ENCODE measurements around the gene FITM1.

GRCh38 chr14:24144451-24144850 lies 14.0 kb downstream of the FITM1 start:
- no peak for TF ChIP-seq CTCF (conservative IDR thresholded peaks at IDR 0.05 in 1 of 2, IDR thresholded peaks at IDR 0.05 in 1 of 2; ENCODE audit: low read depth in 1 of 2, low read length in 2 of 2)
- no peak for TF ChIP-seq EZH2 (IDR thresholded peaks at IDR 0.05; ENCODE audit: low read length, missing control alignments)

Data from fibroblast of lung (primary cell).